K562 (cell line): ENCODE results near the gene GTF3C4. TPM values are rescaled to one million over a fixed set of nuclear protein-coding genes. Genes with fewer than 3 reads are reported as not detected.

Experiments used
- BCLAF1 ChIP-seq, 2 experiments: fragments of 450-650 bp in 1 of 2; IDR thresholded peaks; 2 replicates each; pipeline ENCODE4 v1.6.1; 2011 to 2017; ENCODE audit warnings: low read depth in 2 of 2, antibody characterized with exemption in 1 of 2, borderline replicate concordance in 1 of 2, low read length in 1 of 2, mild to moderate bottlenecking in 1 of 2, mixed read lengths in 1 of 2; ENCODE audit not compliant: control insufficient read depth in 1 of 2
- DMBX1 ChIP-seq: fragments of 250-450 bp; sonication (Bioruptor Pico); IDR thresholded peaks from 2 replicates; pipeline ENCODE4 v1.8.0; 2022; ENCODE audit warnings: inconsistent platforms, mild to moderate bottlenecking, moderate library complexity, borderline replicate concordance
- KDM2B ChIP-seq: fragments of 250-450 bp; sonication (Bioruptor Pico); IDR thresholded peaks from 2 replicates; pipeline ENCODE4 v1.8.0; 2021; ENCODE audit warnings: mild to moderate bottlenecking, moderate library complexity
- ZNF592 ChIP-seq: fragments of 450-650 bp; IDR thresholded peaks from 2 replicates; pipeline ENCODE4 v1.6.1; 2017; ENCODE audit warnings: antibody characterized with exemption, mild to moderate bottlenecking
- polyA plus RNA-seq, 8 experiments: library from polyadenylated mRNA; depleted of rRNA in 4 of 8; stranded (reverse) in 5 of 8; unstranded in 3 of 8; fragments of >200 nt; fragmentation: Nextera tagmentation in 2 of 8; fragmentation: Illumina TruSeq in 1 of 8; extraction: Ambion mirVana in 2 of 8; extraction: Trizol in 1 of 8; gene quantifications; 2 replicates each; pipeline versions ENCODE4 v1.2.1 to v1.2.3, GENCODE V29; 2011 to 2014; ENCODE audit warnings: inconsistent platforms in 1 of 8, missing spikeins in 1 of 8
- total RNA-seq, 7 experiments: library from RNA; depleted of rRNA in 6 of 7; stranded (reverse); fragments of >200 nt in 6 of 7; fragmentation: Illumina TruSeq in 2 of 7; extraction: Trizol in 2 of 7; gene quantifications; 2 replicates each; pipeline versions ENCODE4 v1.2.1 to v1.2.3, GENCODE V29; 2011 to 2021; ENCODE audit warnings: low replicate concordance in 1 of 7

Gene GTF3C4
- total and polyA plus RNA-seq, 9 of the 15 experiments (the other 6 are each of a cell fraction or from before 2014, with no cell fraction given), result 3.9 to 20.0 (median 12.2) TPM

GRCh38 chr9:132634327-132634726 lies 35.9 kb upstream of the GTF3C4 start (continued):
- TF ChIP-seq ZNF592 (no peak), KDM2B (CRISPR knock-in tag) (no peak), DMBX1 (CRISPR knock-in tag) (no peak), BCLAF1 (IDR thresholded peaks at IDR 0.05; ENCODE audit: borderline replicate concordance in 1 of 2, control insufficient read depth in 1 of 2, low read depth in 2 of 2, low read length in 1 of 2) (no peak)
